HG02678 (cell line): ENCODE data around the gene MRPS6.

ENCODE experiments used
- ATAC-seq: cut with Tn5 transposase; IDR thresholded peaks from one replicate; pipeline ENCODE4 v1.9.1; 2021; ENCODE audit warnings: mild to moderate bottlenecking, moderate library complexity; ENCODE audit not compliant: unreplicated experiment

Gene MRPS6

GRCh38 chr21:34073032-34073748 lies at the start of gene MRPS6, which contains the start of gene SLC5A3:
Gene MRPS6 (plus strand): TSS chr21:34073578. CDS start chr21:34073701, 123 bp downstream.
Gene SLC5A3 (plus strand): TSS chr21:34073578. CDS start chr21:34095199, 21,621 bp downstream.
- ATAC-seq = peak; percentile 76

- ATAC-seq = no peak
Measured at GRCh38 chr21:34023691-34024373, 49.5 kb upstream of the MRPS6 start.

- no peak for ATAC-seq
Measured at GRCh38 chr21:34024374-34024693, 49.0 kb upstream of the MRPS6 start.

- ATAC-seq = no peak
Measured at GRCh38 chr21:34027721-34028461, 45.5 kb upstream of the MRPS6 start.

- ATAC-seq = peak; percentile 87
Measured at GRCh38 chr21:34029743-34030528, 43.4 kb upstream of the MRPS6 start.

GRCh38 chr21:34031835-34032370 lies 41.5 kb upstream of the MRPS6 start:
- peak; percentile 49 for ATAC-seq

DNA sequence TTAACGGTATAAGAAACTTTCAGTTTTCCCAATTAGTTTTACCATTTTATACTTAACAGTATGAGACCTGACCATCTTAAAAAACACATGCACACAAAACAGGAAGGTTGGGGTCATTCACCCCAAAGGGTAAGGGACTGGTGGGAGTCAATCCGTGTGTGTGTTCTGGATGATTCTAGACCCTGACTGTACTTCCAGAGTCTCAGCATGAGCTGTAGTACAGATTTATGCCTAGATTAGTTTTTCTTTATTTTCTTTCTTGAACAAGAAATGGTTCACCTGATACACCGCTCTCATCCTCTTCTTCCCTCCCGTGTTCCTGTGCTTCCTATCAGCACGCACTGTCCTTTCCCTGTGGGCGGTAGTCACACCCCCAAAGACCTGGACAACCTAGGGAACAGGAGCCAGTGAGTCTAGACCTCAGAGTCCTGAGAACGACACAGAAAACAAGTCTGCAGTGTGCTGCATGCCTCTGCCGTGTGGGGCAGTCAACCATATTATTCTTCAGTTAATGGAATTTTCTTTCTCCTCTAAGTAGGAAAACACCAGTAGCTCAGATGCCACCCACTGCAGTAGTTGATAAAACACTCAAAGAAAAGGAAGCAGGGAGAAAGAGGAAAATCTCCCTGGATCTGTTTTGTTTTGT lies 38.9 kb upstream of the MRPS6 start:
- ATAC-seq = no peak

GRCh38 chr21:34035619-34036354 lies 37.6 kb upstream of the MRPS6 start:
- ATAC-seq = no peak

DNA sequence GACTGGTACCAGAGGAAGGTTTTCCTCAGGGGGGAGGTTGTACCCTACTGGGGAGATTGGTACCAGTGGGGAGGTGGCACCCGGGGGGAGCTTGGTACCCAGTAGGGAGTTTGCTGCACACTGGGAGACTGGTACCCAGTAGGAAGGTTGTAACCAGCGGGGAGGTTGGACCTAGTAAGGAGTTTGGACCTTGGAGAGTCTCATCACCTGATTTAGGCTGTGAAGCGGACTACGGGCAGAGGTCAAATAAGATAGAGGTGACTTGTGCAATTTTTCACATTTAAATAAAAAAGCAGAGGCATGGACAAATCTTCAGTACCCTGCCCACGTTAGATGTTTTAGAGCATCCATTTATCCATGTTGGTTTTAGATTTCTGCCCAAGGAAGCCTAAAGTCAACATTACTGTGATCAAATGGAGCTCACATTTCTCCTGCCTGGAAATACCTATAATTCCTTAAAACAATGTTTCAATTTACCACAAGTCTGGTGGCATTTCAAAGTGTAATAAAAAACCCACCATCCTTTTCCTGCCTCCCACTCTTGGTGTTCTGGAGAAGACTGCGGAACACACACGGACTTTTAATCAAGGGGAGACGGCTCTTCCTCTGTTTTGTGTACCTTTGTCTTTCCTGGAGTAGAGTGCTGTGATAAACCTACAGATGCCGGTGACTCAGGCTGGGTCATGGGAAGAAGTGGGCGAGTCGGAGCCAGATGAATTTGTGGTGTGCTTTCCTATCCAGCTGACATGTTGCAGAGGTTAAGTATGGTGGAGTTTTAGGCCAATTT lies 36.2 kb upstream of the MRPS6 start:
- ATAC-seq = no peak

DNA sequence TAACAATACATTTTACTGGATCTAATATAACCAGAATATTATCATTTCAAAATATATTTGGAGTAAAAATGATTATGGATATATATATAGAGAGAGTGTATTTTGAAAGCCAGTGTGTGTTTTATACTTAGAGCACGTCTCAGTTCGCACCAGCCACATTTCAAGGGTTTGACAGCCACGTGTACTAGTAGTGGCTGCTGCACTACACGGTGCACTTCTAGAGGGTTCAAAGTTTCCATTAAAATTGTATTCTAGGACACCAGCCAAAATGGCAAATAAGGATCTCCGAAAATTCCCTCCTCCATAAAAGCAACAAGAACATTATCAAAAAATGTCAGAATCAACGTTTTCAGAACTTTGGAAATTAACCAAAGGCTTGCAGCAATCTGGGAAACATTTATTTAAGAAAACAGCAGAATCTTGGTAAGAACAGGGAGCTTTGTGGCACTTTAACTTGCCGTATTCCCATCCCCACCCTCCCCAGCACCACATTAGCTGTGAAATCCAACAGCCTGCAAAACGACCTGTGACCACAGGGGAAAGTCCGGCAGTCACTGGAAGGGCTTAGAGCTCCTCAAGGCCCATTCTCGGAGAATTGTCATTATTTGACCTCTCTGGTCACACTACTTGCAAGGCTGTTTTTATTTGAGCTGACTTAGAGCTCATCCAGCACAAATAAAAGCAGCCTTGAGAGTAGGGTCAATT lies 33.5 kb upstream of the MRPS6 start:
- ATAC-seq = no peak

DNA sequence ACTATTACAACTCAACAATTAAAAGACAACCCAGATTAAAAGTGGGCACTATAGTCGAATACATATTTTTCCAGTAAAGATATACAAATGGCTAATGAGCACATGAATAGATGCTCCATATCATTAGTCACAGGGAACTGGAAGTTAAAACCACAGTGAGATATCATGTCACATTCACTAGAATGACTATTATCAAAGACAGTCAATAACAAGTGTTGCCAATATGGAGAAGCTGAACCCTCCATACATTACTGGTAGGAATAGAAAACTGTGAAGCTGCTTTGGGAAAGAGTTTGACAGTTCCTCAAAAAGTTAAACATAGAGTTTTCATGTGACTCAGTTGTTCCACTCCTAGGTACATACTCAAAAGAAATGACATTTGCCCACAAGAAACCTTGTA lies 30.6 kb upstream of the MRPS6 start:
- ATAC-seq = no peak

DNA sequence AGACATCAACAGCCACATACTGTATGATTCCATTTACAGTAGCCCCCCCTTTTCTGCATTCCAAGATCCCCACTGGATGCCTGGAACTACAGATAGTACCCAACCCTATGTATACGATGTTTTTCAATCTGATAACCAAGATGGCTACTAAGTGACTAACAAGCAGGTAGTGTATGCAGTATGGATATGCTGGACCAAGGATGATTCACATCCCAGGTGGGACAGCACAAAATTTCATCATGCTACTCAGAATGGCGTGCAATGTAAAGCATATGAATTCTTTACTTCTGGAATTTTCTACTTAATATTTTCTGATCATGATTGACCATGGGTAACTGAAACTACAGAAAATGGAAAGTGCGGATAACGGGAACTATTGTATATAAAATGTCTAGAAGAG lies 30.0 kb upstream of the MRPS6 start:
- ATAC-seq = no peak

DNA sequence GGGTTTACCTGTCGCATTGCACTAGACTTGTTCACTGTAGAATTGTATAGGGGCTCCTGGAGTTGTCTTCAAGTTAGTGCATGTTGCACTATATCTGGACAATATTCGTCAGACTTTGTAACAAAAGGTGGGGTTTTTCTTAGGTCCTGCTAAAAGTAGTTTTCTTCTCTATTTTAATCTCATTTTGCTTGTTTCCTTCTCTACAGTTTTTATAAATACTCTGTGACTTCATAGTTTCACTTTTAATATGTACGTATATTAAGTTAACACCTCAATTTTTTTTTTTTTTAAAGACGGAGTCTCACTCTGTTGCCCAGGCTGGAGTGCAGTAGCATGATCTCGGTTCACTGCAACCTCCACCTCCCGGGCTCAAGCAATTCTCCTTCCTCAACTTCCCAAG lies 26.5 kb upstream of the MRPS6 start:
- no peak for ATAC-seq

DNA sequence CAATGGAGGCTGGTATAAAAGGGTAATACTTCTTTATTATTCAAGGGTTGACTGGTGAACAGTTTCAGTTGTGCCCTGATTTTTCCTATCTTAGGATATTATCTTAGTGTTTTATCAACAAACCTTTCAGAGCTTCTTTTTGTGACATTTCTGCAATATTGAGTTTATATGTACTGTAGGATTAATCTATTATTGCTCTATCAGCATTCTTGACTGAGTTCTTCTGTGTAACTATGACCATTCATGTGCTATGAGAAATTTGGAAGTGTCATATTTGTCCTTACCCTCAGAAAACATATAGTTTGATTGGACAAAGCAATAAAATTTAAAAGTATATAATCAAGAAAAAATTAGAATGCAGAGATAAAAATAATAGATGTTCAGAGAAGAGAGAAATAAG lies 25.5 kb upstream of the MRPS6 start:
- no peak for ATAC-seq

GRCh38 chr21:34052171-34052570 lies 21.2 kb upstream of the MRPS6 start:
- no peak for ATAC-seq

GRCh38 chr21:34054259-34054658 lies 19.1 kb upstream of the MRPS6 start:
- ATAC-seq = no peak

GRCh38 chr21:34055615-34056014 lies 17.8 kb upstream of the MRPS6 start:
- no peak for ATAC-seq

GRCh38 chr21:34061983-34062382 lies 11.4 kb upstream of the MRPS6 start:
- no peak for ATAC-seq
